ENCODE data around the gene MBD3L2. TPM values are rescaled to one million over a fixed set of nuclear protein-coding genes. Genes with fewer than 3 reads are reported as not detected.
"Not testable (repeated sequence)": the region's sequence is repeated elsewhere in the genome, so short reads cannot be mapped to it uniquely, and the experiment has no call there.

MBD3L2 gene
- not detected in 2 replicates for total RNA-seq (2014; rRNA removed; shearing (Covaris generic))

DNA sequence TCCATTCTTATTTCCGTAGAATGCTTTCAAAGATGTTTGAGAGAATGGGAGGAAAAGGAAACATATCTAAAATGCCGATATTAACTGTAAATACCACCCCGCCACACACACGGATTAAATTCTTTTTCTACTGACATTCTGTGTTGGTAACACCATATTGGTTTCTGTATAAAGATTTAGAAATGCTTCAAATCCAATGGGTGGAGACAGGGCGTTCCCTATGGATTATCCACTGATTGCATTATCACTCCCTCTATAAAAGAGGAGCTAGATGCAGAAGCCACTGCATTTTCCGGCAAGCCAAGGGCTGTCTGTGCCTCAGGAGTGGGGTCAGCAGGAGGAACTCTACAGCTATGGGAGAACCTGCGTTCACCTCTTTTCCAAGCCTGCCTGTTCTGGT, at the start of gene MBD3L2:
MBD3L2 (plus strand) TSS at position 301 of the 400 bp plus-strand sequence; CDS start at position 354, 53 bp downstream.
- not testable (repeated sequence) for DNase-seq (ENCODE audit: low spot score)

DNA sequence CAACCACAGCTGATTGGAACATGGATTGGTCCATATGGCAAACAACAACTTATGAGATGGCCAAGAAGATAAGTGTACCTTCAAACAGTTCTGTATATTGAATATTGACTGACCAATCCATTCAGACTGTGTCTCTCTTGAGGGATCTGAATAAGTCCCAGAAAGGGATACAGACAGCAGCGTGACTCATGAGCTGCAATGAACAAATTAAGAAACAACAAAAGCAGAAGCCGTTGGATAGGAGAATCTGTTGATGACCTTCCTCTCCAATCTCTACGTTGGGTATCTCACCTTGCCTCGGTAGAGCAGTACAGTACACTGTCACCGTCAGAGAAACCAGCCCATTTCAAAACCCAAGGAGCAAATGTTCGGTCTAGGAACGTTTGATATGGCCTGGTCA, 49.2 kb upstream of the MBD3L2 start:
- no peak for DNase-seq (ENCODE audit: low spot score)

DNA sequence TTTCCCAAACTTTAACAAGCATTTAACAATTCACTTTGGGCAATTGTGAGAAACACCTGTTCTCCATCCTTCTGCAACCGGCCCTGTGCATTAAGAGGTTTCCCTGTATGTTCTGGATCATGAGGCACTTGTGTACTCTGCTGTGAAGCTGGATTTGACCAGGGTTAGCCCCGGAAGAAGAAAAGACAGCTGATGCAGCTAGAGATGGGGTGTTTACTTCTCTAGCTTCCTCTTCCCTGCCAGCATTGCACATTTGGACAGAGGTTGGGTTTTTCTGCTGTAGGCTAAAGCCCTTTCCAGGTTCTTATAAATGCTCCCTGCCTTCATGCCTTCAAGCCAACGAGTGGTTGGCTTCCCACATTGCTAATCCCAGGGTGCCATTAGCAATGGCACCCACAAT, 48.8 kb upstream of the MBD3L2 start:
- DNase-seq (ENCODE audit: low spot score) = no peak

DNA sequence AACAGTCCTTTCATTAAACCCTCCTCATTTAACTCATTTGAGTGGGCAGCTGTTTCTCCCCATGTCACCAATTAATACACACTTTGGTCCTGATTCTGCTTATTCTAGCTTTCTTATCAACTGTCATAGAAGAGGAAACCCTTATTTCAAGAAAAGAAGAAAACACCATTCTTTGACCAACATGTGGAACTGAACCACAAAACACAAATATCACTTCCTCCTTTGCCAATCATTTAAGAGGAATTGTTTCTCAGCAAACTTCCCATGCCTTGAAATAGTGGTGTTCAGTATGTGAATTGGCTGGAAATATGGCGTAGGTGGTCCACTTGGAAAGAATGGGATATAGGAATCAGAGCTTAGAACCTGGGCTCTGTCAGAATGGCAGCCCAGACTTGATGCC, 48.3 kb upstream of the MBD3L2 start:
- no peak for DNase-seq (ENCODE audit: low spot score)

DNA sequence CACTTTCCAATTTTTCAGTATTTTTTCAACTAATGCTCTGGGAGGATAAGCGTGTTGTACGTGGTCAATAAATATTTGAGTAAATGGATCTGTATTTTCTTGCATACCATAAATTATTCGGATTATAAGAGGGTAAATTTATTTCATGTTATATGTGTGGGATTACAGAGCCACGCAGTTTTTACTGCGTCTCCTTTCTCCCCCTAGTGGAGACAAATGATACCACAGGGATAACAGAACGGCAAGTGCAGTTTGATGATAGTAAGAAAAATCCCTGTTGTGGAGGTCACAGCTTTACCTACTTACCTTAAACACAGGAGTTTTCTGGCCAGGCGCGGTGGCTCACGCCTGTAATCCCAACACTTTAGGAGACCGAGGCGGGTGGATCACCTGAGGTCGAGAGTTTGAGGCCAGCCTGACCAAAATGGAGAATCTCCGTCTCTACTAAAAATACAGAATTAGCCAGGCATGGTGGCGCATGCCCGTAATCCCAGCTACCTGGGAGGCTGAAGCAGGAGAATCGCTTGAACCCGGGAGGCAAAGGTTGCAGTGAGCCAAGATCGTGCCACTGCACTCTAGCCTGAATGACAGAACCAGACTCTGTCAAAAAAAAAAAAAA, 44.7 kb upstream of the MBD3L2 start:
- DNase-seq (ENCODE audit: low spot score) = peak; percentile 23

DNA sequence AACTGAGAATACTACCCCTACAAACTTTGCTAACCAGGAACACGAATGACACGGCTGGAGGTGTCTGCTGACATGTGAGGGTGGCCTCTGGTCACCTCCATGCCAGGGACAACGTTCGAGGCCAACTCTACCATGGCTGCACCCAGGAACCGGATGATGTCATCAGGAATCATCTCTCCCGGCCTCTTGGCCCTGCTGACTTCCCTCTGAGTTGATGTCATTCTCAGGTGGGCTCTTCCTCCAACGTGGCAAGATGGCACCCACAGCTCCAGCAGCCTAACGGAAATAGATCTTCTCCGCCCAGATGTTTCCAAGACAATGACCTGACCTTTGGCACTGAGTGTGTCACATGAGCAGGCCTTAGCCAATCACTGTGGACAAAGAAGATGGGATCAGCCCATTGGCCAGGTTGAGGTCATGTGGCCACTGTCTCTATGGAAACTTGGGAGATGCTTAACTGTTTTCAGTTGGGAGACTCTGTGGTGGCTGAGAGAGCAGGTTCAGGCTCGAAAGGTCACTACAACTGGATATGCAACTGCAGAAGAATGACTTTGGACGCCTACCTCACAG, 42.9 kb upstream of the MBD3L2 start:
- no peak for DNase-seq (ENCODE audit: low spot score)

DNA sequence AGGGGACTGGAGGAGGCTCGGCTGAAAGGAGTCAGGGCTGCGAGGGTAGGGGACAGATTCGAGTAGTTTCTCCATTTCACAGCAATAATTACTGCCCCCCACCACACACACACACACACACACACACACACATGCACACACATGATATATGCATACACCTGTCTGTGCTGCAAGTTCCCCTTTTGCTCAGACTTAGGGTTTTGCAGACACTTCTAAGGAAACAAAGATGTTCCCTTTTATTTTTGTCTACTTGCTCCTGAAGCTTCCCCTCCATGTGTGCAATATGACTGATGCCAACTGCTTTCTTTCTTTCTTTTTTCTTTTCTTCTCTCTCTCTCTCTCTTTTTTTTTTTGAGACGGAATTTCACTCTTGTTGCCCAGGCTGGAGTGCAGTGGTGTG, 41.3 kb upstream of the MBD3L2 start:
- DNase-seq (ENCODE audit: low spot score) = no peak

DNA sequence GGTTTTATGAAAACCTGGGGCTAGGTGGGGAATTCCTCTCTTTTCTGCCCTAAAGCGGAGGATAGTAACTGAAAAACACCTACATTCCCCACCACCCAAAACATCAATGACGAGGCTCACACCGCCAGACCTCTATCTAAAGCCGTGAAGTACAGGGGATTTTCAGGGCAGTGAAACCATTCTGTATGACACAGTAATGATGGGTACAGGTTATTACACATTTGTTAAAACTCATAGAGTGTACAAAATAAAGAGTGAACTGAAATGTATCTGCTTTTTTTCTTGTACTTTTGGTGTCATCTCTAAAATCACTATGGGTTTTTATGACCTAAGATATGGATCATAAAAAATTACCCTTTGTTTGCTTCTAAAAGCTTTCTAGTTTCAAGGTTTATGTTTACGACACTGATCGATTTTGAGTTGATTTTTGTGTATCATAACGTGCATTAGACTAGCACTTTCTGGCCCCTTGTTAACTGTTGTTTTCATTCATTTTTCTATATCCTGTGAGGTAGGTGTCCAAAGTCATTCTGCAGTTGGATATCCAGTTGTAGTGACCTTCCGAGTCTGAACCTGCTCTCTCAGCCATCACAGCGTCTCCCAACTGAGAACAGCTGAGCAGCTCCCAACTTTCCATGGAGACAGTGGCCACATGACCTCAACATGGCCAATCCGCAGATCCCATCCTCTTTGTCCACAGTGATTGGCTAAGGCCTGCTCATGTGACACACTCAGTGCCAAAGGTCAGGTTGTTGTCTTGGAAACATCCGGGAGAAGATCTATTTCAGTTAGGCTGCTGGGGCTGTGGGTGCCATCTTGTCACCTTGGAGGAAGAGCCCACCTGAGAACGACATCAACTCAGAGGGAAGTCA, 38.2 kb upstream of the MBD3L2 start:
- no peak for DNase-seq (ENCODE audit: low spot score)

DNA sequence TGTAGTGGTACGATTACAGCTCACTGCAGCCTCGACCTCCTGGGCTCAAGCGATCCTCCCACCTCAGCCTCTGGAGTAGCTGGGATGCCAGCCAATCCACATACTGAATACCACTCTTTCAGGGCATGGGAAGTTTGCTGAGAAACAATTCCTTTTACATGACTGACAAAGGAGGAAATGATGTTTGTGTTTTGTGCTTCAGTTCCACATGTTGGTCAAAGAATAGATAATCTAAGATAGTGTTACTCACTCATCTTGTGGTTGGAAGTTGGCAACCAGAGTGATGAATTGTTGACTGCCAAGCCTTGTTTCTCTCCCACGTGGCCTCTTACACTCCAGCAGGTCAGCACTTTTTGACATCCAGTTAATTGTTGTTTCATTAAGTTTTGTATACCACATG, 35.4 kb upstream of the MBD3L2 start:
- DNase-seq (ENCODE audit: low spot score) = no peak

DNA sequence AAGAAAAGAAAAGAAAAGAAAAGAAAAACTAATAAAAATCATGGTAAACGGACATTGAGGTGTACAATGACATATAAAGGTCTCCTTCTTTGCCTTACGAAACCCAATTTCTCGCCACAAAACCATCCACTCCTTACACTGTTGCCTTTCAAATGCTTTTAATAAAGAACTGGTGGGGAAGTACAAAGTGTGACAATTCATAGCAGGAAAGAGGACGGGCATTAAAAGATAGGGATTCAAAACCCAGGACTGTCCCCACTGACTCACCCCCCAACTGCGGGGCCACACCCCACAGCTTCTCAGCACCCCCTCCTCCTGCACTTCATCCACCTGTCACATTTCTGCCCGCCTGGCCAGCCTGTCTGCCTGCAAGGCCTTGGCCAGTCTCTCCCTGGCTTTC, 30.3 kb upstream of the MBD3L2 start:
- DNase-seq (ENCODE audit: low spot score) = no peak

DNA sequence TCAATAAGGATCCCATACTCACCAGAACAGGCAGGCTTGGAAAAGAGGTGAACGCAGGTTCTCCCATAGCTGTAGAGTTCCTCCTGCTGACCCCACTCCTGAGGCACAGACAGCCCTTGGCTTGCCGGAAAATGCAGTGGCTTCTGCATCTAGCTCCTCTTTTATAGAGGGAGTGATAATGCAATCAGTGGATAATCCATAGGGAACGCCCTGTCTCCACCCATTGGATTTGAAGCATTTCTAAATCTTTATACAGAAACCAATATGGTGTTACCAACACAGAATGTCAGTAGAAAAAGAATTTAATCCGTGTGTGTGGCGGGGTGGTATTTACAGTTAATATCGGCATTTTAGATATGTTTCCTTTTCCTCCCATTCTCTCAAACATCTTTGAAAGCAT, 27.8 kb upstream of the MBD3L2 start, which contains the start of gene MBD3L2B:
MBD3L2B (minus strand) TSS at position 101 of the 400 bp plus-strand sequence; CDS start at position 67, 34 bp downstream.
- DNase-seq (ENCODE audit: low spot score) = not testable (repeated sequence)

DNA sequence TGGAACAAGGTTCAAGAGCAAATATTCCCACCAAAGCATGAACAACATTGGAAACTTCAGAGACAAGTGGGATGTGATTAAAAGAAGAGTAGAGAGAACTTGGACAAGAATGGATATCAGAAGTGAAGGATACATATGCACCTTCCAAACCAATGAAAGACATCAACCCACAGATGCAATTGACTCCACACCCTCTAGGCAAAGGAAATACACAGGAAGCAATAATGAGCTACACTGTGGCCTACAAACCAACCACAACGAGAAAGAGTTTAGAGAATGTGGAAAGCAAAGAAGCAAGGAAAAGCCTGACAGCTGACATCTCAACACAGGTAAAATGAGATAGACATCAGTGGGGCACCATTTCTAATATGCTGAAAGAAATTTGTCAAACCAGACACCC, 20.3 kb upstream of the MBD3L2 start:
- DNase-seq (ENCODE audit: low spot score) = not testable (repeated sequence)

DNA sequence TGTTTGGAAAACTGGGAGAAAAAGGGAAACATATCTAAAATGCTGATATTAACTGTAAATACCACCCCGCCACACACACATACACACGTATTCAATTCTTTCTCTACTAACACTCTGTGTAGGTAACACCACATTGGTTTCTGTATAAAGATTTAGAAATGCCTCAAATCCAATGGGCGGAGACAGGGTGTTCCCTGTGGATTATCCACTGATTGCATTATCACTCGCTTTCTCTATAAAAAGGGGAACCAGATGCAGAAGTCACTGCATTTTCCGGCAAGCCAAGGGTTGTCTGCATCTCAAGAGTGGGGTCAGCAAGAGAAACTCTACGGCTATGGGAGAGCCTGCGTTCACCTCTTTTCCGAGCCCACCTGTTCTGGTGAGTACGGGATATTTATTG, 18.8 kb upstream of the MBD3L2 start, which contains the start of gene MBD3L5:
MBD3L5 (plus strand) TSS at position 301 of the 400 bp plus-strand sequence; CDS start at position 335, 34 bp downstream.
- DNase-seq (ENCODE audit: low spot score) = not testable (repeated sequence)

DNA sequence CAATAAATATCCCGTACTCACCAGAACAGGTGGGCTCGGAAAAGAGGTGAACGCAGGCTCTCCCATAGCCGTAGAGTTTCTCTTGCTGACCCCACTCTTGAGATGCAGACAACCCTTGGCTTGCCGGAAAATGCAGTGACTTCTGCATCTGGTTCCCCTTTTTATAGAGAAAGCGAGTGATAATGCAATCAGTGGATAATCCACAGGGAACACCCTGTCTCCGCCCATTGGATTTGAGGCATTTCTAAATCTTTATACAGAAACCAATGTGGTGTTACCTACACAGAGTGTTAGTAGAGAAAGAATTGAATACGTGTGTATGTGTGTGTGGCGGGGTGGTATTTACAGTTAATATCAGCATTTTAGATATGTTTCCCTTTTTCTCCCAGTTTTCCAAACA, 9.0 kb upstream of the MBD3L2 start, which contains the start of gene MBD3L4:
MBD3L4 (minus strand) TSS at position 101 of the 400 bp plus-strand sequence; CDS start at position 66, 35 bp downstream.
- DNase-seq (ENCODE audit: low spot score) = not testable (repeated sequence)

DNA sequence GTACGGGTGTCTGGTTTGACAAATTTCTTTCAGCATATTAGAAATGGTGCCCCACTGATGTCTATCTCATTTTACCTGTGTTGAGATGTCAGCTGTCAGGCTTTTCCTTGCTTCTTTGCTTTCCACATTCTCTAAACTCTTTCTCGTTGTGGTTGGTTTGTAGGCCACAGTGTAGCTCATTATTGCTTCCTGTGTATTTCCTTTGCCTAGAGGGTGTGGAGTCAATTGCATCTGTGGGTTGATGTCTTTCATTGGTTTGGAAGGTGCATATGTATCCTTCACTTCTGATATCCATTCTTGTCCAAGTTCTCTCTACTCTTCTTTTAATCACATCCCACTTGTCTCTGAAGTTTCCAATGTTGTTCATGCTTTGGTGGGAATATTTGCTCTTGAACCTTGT, 7.6 kb upstream of the MBD3L2 start:
- DNase-seq (ENCODE audit: low spot score) = not testable (repeated sequence)

DNA sequence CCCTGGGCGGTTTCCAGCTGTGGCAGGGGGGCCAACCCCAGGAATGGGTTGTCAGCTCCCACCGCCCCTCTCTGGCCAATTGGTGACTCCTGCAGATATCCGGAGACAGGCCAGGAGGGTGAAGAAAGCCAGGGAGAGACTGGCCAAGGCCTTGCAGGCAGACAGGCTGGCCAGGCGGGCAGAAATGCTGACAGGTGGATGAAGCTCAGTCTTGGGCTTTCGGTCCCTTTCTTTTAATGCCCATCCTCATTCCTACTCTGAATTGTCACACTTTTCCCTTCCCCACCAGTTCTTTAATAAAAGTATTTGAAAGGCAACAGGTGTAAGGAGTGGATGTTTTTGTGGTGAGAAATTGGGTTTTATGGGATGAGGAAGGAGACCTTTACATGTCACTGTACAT, 2.3 kb downstream of the MBD3L2 start:
- not testable (repeated sequence) for DNase-seq (ENCODE audit: low spot score)

DNA sequence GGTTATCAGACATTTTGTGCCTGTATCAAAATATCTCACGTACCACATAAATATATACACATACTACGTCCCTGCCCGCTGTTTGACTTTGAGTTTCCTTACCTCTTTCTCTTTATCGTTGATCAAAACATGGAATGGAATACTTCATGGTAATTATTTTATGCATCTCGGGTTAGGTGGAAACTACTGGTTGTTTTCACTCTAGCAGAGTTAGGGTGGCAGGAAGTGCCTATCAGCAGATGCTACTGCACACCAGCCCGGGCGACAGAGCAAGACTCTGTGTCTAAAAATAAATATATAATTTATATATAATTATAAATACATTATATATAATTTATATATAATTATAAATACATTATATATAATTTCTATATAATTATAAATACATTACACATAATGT, 3.8 kb downstream of the MBD3L2 start:
- not testable (repeated sequence) for DNase-seq (ENCODE audit: low spot score)

DNA sequence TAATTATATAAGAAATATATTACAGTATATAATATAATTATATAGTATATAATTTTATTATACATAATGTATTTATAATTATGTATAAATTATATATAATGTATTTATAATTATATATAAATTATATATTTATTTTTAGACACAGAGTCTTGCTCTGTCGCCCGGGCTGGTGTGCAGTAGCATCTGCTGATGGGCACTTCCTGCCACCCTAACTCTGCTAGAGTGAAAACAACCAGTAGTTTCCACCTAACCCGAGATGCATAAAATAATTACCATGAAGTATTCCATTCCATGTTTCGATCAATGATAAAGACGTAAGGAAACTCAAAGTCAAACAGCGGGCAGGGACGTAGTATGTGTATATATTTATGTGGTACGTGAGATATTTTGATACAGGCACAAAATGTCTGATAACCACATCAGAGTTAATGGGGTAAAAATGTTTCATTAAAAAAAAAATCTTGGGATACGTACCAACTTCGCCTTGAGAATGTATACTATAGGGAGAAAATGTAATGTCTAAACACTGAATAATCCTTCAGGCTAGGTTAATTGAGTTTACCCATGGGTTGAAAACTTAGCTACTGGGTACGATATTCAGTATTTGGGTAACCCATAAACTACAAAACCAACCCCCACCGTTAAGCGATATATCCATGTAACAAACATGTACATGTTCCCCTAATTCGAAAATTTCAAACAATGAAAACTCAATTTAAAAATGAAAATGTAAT, 5.7 kb downstream of the MBD3L2 start:
- DNase-seq (ENCODE audit: low spot score) = not testable (repeated sequence)

DNA sequence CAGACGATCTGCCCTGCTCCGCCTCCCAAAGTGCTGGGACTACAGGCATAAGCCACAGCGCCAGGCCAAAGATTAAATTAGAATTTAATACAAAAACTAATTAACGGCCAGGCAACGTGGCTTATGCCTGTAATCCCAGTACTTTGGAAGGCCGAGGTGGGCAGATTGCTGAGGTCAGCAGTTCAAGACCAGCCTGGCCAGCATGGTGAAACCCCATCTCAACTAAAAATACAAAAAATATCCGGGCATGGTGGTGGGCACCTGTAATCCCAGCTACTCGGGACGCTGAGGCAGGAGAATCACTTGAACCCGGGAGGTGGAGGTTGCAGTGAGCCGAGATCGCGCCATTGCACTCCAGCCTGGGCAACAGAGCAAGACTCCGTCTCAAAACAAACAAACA, 6.6 kb downstream of the MBD3L2 start:
- not testable (repeated sequence) for DNase-seq (ENCODE audit: low spot score)

DNA sequence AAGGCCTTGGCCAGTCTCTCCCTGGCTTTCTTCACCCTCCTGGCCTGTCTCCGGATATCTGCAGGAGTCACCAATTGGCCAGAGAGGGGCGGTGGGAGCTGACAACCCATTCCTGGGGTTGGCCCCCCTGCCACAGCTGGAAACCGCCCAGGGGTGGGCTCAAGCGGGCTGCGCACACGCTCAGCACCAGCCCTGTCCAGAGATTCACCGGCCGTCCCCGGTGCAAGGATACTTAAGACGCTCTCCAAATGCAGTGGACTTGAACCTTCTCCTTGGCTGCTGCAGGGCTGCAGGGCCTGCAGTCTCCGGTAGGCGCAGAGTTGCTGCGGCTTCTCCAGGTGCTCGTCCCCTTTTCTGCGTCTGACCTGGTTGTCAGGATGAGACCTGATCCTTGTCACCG, 7.2 kb downstream of the MBD3L2 start:
- not testable (repeated sequence) for DNase-seq (ENCODE audit: low spot score)

DNA sequence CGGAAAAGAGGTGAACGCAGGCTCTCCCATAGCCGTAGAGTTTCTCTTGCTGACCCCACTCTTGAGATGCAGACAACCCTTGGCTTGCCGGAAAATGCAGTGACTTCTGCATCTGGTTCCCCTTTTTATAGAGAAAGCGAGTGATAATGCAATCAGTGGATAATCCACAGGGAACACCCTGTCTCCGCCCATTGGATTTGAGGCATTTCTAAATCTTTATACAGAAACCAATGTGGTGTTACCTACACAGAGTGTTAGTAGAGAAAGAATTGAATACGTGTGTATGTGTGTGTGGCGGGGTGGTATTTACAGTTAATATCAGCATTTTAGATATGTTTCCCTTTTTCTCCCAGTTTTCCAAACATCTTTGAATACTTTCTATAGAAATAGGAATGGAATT, 9.5 kb downstream of the MBD3L2 start, which contains the start of gene MBD3L3:
MBD3L3 (minus strand) TSS at position 101 of the 400 bp plus-strand sequence; CDS start at position 30, 71 bp downstream.
- not testable (repeated sequence) for DNase-seq (ENCODE audit: low spot score)

Data from HT-29 (cell line).